NCI-H69 (cell line): Measurements from ENCODE around the gene PTRHD1.
"Not testable (repeated sequence)": the region's sequence is repeated elsewhere in the genome, so short reads cannot be mapped to it uniquely, and the experiment has no call there.

ENCODE experiments used
- DNase-seq: peaks from one replicate; lab custom pipeline; 2025; lab: John Stamatoyannopoulos, UW

Gene PTRHD1

GRCh38 chr2:24809316-24810007, 16.3 kb upstream of the PTRHD1 start:
- peak; percentile 12 for DNase-seq

GRCh38 chr2:24806661-24807036, 13.5 kb upstream of the PTRHD1 start:
- no peak for DNase-seq

- peak; percentile 55 for DNase-seq
These were observed 12.8 kb upstream of the PTRHD1 start for GRCh38 chr2:24805811-24806660.

- not testable (repeated sequence) for DNase-seq
These were observed 7.3 kb upstream of the PTRHD1 start for GRCh38 chr2:24800487-24800886.

GRCh38 chr2:24797644-24798043, 4.5 kb upstream of the PTRHD1 start:
- DNase-seq, result no peak

GRCh38 chr2:24793761-24794435, 707 bp upstream of the PTRHD1 start:
- DNase-seq, result peak; percentile 74

GRCh38 chr2:24792542-24792873, 683 bp downstream of the PTRHD1 start:
- DNase-seq, result peak; percentile 48

GRCh38 chr2:24791452-24791851, 1.7 kb downstream of the PTRHD1 start:
- DNase-seq, result no peak

GRCh38 chr2:24788816-24789215, 4.4 kb downstream of the PTRHD1 start:
- DNase-seq, result no peak

GRCh38 chr2:24787532-24787931, 5.7 kb downstream of the PTRHD1 start:
- no peak for DNase-seq

- DNase-seq, result peak; percentile 9
These were observed 7.4 kb downstream of the PTRHD1 start for GRCh38 chr2:24785671-24786321.

- DNase-seq, result no peak
These were observed 9.6 kb downstream of the PTRHD1 start for GRCh38 chr2:24783641-24784040.

GRCh38 chr2:24779116-24779515, 14.1 kb downstream of the PTRHD1 start:
- no peak for DNase-seq

GRCh38 chr2:24774373-24774772, 18.8 kb downstream of the PTRHD1 start:
- no peak for DNase-seq

GRCh38 chr2:24771764-24772586, 21.2 kb downstream of the PTRHD1 start:
- DNase-seq, result no peak

GRCh38 chr2:24771061-24771460, 22.1 kb downstream of the PTRHD1 start:
- DNase-seq, result no peak

GRCh38 chr2:24768601-24769000, 24.6 kb downstream of the PTRHD1 start:
- no peak for DNase-seq

- no peak for DNase-seq
These were observed 25.2 kb downstream of the PTRHD1 start for GRCh38 chr2:24768013-24768412.

GRCh38 chr2:24766609-24767008, 26.6 kb downstream of the PTRHD1 start:
- DNase-seq, result no peak

GRCh38 chr2:24763843-24764242, 29.3 kb downstream of the PTRHD1 start:
- DNase-seq, result no peak

- no peak for DNase-seq
These were observed 30.7 kb downstream of the PTRHD1 start for GRCh38 chr2:24762518-24762917.

GRCh38 chr2:24761866-24762265, 31.3 kb downstream of the PTRHD1 start:
- DNase-seq, result no peak
